Astrocyte (in vitro differentiated cells and primary cell): Measurements from ENCODE around the gene FAM3B. TPM values are rescaled to one million over a fixed set of nuclear protein-coding genes. Genes with fewer than 3 reads are reported as not detected.

ENCODE experiments used
- DNase-seq: peaks from one replicate; pipeline ENCODE4 v3.0.0-alpha.2; 2010; ENCODE audit warnings: low read depth
- FAIRE-seq: peaks from 2 replicates; lab custom pipeline; 2011; peaks lifted over from hg19 to GRCh38; lab: Jason Lieb, UNC
- H2AFZ ChIP-seq: 2 replicates; pipeline ENCODE4 v1.6.0; 2012; ENCODE audit warnings: low read depth, low read length, inconsistent platforms
- H3K27ac ChIP-seq: 2 replicates; pipeline ENCODE4 v1.5.1; 2011; ENCODE audit warnings: low read depth, low read length, inconsistent platforms
- H3K27me3 ChIP-seq: 2 replicates; pipeline ENCODE4 v1.6.0; 2011; ENCODE audit warnings: low read length, inconsistent platforms; ENCODE audit not compliant: insufficient read depth
- H3K36me3 ChIP-seq: 2 replicates; pipeline ENCODE4 v1.5.1; 2011; ENCODE audit warnings: low read length, inconsistent platforms; ENCODE audit not compliant: insufficient read depth
- H3K4me1 ChIP-seq: 2 replicates; pipeline ENCODE4 v1.5.1; 2011; ENCODE audit warnings: low read length, inconsistent platforms; ENCODE audit not compliant: insufficient read depth
- H3K4me2 ChIP-seq: 2 replicates; pipeline ENCODE4 v1.6.0; 2012; ENCODE audit warnings: low read length, inconsistent platforms
- H3K4me3 ChIP-seq: 2 replicates; pipeline ENCODE4 v1.5.1; 2011; ENCODE audit warnings: low read depth, mild to moderate bottlenecking, low read length, inconsistent platforms; ENCODE audit not compliant: insufficient read depth
- H3K79me2 ChIP-seq: 2 replicates; pipeline ENCODE4 v1.6.0; 2012; ENCODE audit warnings: mild to moderate bottlenecking, low read length, inconsistent platforms; ENCODE audit not compliant: insufficient read depth
- H3K9ac ChIP-seq: 2 replicates; pipeline ENCODE4 v1.6.0; 2012; ENCODE audit warnings: mild to moderate bottlenecking, low read length, inconsistent platforms
- H3K9me3 ChIP-seq: 2 replicates; pipeline ENCODE4 v1.5.1; 2012; ENCODE audit warnings: low read depth, mild to moderate bottlenecking, low read length, inconsistent platforms; ENCODE audit not compliant: insufficient read depth
- H4K20me1 ChIP-seq: 2 replicates; pipeline ENCODE4 v1.6.0; 2012; ENCODE audit warnings: low read length, inconsistent platforms; ENCODE audit not compliant: insufficient read depth
- H3K27ac Mint-ChIP-seq: one replicate; pipeline ENCODE4 v1.8.0; 2021; ENCODE audit warnings: mild to moderate bottlenecking, mixed read lengths; ENCODE audit not compliant: unreplicated experiment
- H3K27me3 Mint-ChIP-seq: one replicate; pipeline ENCODE4 v1.8.0; 2021; ENCODE audit warnings: low read depth, mixed read lengths; ENCODE audit not compliant: unreplicated experiment
- H3K36me3 Mint-ChIP-seq: one replicate; pipeline ENCODE4 v1.8.0; 2021; ENCODE audit warnings: low read depth, mixed read lengths; ENCODE audit not compliant: unreplicated experiment
- H3K4me1 Mint-ChIP-seq: one replicate; pipeline ENCODE4 v1.8.0; 2021; ENCODE audit warnings: low read depth, mixed read lengths; ENCODE audit not compliant: unreplicated experiment
- H3K4me3 Mint-ChIP-seq: one replicate; pipeline ENCODE4 v1.8.0; 2021; ENCODE audit warnings: mild to moderate bottlenecking, moderate library complexity, mixed read lengths; ENCODE audit not compliant: unreplicated experiment
- H3K9me3 Mint-ChIP-seq: one replicate; pipeline ENCODE4 v1.8.0; 2021; ENCODE audit warnings: mild to moderate bottlenecking, mixed read lengths; ENCODE audit not compliant: unreplicated experiment
- EZH2 ChIP-seq: IDR thresholded peaks from 2 replicates; pipeline ENCODE4 v1.6.1; 2012; ENCODE audit warnings: mild to moderate bottlenecking, low read length, inconsistent platforms; ENCODE audit not compliant: insufficient read depth
- total RNA-seq: library from RNA; stranded (reverse); gene quantifications from 2 replicates; pipeline ENCODE4 v1.2.1, GENCODE V29; 2021
- TF ChIP-seq, protein P1 (sequence below): IDR thresholded peaks from 2 replicates; pipeline ENCODE4 v1.5.1; 2011; ENCODE audit warnings: low read depth, mild to moderate bottlenecking, inconsistent platforms, low read length, moderate library complexity; ENCODE audit not compliant: insufficient read depth

The FAM3B gene
- total RNA-seq, 1 donor from 2014 or later: not detected

DNA sequence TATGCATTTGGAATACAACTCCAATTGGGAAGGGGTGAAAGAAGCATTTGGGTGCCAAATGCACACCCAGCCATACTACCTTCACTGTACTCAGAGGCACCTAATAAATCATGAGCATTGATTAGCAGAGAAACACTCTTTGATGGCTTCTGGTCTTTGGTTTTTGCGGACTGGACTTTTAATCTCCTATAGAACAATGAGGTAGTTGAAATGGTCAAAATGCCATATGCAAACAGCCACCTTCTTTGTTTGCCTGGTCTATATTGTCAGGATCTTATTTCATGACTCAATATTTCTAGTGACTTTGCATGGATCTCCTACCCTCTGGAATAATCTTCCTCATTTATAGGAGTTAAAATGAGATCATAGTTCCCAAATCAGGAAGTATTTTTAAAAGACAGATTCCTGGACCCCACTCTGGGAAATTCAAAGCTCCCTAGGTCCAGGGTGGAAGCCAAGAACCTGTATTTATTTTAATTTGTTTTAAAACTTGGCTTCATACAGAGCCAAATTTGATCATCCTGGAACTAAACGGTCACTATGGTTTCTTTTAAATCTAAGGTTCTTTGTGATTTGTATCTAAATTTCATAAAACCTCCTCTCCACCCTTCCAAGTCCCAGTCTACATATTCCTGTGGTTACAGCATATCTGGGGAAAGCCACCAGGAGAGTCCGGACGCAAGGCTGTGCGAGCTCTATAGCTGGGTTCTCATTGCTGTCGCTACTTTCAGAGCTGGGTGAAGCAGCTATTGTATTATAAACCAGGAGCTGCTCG is 8.7 kb downstream of the FAM3B start:
- Histone ChIP-seq H3K4me2 (no peak overlapping the region), H2AFZ (no peak overlapping the region), H3K4me1 (peaks cover 10% of the 10 kb centered on the region), H3K4me3 (no peak overlapping the region), H3K27ac (no peak overlapping the region), H3K36me3 (no peaks in the 10 kb centered on the region), H4K20me1 (no peaks in the 10 kb centered on the region), H3K27me3 (peaks cover 3% of the 10 kb centered on the region), H3K9ac (no peak overlapping the region), H3K79me2 (no peaks in the 10 kb centered on the region), H3K9me3 (no peaks in the 10 kb centered on the region)
- Mint-ChIP-seq H3K4me1 (no peaks in the 10 kb centered on the region), H3K9me3 (no peaks in the 10 kb centered on the region), H3K27me3 (peaks cover 28% of the 10 kb centered on the region), H3K27ac (no peak overlapping the region), H3K4me3 (no peak overlapping the region), H3K36me3 (no peaks in the 10 kb centered on the region)
- TF ChIP-seq, protein P1, sequence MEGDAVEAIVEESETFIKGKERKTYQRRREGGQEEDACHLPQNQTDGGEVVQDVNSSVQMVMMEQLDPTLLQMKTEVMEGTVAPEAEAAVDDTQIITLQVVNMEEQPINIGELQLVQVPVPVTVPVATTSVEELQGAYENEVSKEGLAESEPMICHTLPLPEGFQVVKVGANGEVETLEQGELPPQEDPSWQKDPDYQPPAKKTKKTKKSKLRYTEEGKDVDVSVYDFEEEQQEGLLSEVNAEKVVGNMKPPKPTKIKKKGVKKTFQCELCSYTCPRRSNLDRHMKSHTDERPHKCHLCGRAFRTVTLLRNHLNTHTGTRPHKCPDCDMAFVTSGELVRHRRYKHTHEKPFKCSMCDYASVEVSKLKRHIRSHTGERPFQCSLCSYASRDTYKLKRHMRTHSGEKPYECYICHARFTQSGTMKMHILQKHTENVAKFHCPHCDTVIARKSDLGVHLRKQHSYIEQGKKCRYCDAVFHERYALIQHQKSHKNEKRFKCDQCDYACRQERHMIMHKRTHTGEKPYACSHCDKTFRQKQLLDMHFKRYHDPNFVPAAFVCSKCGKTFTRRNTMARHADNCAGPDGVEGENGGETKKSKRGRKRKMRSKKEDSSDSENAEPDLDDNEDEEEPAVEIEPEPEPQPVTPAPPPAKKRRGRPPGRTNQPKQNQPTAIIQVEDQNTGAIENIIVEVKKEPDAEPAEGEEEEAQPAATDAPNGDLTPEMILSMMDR: no peak
- TF ChIP-seq EZH2: no peak
- FAIRE-seq: no peak
- no peak for DNase-seq

DNA sequence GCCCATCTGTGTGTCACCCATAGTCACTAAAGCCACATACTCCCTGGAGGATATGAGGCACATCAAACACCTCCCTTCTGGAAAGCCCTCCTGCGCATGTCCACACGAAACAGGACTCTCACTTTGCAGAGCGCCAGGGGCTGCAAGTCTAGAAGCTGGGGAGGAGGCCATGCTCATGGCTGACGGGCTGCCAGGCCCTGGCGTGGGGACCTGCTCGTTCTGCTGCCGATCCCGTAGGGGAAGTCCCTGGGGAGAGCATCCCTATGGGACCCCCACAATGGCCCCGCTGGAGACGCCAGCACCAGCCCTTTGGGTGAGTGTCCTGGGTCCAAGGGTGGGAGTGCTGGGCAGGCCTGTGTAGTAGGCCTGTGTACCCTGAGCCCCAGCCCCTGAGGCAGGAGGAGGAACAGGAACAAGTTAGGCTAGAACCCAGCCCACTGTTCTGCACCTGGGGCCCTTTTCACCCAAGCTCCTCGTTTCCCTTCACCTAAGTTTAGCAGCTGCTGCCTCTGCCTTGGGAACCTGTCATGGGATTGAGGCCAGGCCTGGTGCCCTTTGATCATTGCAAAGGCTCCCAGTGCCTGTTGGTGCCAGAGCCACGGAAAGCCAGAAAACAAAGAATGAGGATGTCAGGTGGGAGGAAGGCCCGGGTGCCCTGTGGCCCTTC is 9.9 kb downstream of the FAM3B start:
- Mint-ChIP-seq H3K9me3 (no peaks in the 10 kb centered on the region), H3K4me1 (no peaks in the 10 kb centered on the region), H3K36me3 (no peaks in the 10 kb centered on the region), H3K27me3 (peaks cover 18% of the 10 kb centered on the region), H3K27ac (no peak overlapping the region), H3K4me3 (no peak overlapping the region)
- no peak for DNase-seq
- H2AFZ ChIP-seq: no peak overlapping the region
- H3K9ac ChIP-seq: no peak overlapping the region
- H3K9me3 ChIP-seq: no peaks in the 10 kb centered on the region
- H3K27me3 ChIP-seq: no peaks in the 10 kb centered on the region
- H3K4me3 ChIP-seq: no peak overlapping the region
- H3K36me3 ChIP-seq: no peaks in the 10 kb centered on the region
- FAIRE-seq: no peak
- peaks cover 10% of the 10 kb centered on the region for H3K4me1 ChIP-seq
- H3K4me2 ChIP-seq: no peak overlapping the region
- H3K79me2 ChIP-seq: no peaks in the 10 kb centered on the region
- no peak for TF ChIP-seq EZH2
- TF ChIP-seq, protein P1: no peak
- no peak overlapping the region for H3K27ac ChIP-seq
- H4K20me1 ChIP-seq: no peaks in the 10 kb centered on the region

- Histone ChIP-seq H2AFZ (no peak overlapping the region), H3K79me2 (no peaks in the 10 kb centered on the region), H4K20me1 (no peaks in the 10 kb centered on the region), H3K9me3 (no peaks in the 10 kb centered on the region), H3K4me3 (no peak overlapping the region), H3K27ac (no peak overlapping the region), H3K36me3 (no peaks in the 10 kb centered on the region), H3K9ac (no peak overlapping the region), H3K4me1 (peaks cover 10% of the 10 kb centered on the region), H3K4me2 (no peak overlapping the region), H3K27me3 (no peaks in the 10 kb centered on the region)
- Mint-ChIP-seq H3K36me3 (no peaks in the 10 kb centered on the region), H3K9me3 (peaks cover 2% of the 10 kb centered on the region), H3K4me1 (no peaks in the 10 kb centered on the region), H3K27me3 (peaks cover 12% of the 10 kb centered on the region), H3K4me3 (no peak overlapping the region), H3K27ac (no peak overlapping the region)
- TF ChIP-seq, protein P1: no peak
- TF ChIP-seq EZH2: no peak
- FAIRE-seq: no peak
- DNase-seq: no peak
These were observed 11.2 kb downstream of the FAM3B start for GRCh38 chr21:41327753-41328152.
